HL-60 (cell line): ENCODE measurements around the gene DNAJB7.
"Not testable (repeated sequence)": the region's sequence is repeated elsewhere in the genome, so short reads cannot be mapped to it uniquely, and the experiment has no call there.

ENCODE experiments used
- DNase-seq, 2 experiments: peaks; one replicate each; pipeline ENCODE4 v3.0.0-alpha.2; 2010 to 2020; ENCODE audit warnings: low read depth in 1 of 2, low spot score in 1 of 2
- H3K27ac ChIP-seq: fragments of 250-450 bp; sonication (Bioruptor Pico); replicated peaks from 2 replicates; pipeline ENCODE4 v1.5.1; 2020; ENCODE audit warnings: mild to moderate bottlenecking, moderate library complexity
- H3K27me3 ChIP-seq: fragments of 250-450 bp; sonication (Bioruptor Pico); 2 replicates; pipeline ENCODE4 v1.5.1; 2021; ENCODE audit warnings: mild to moderate bottlenecking, moderate library complexity; ENCODE audit not compliant: insufficient read depth, poor library complexity, severe bottlenecking
- H3K4me3 ChIP-seq: replicated peaks from 2 replicates; pipeline ENCODE4 v1.5.1; 2011; ENCODE audit warnings: mild to moderate bottlenecking, control low read depth, low read length; ENCODE audit not compliant: insufficient read depth
- GABPA ChIP-seq: IDR thresholded peaks from 2 replicates; pipeline ENCODE4 v1.6.1; 2012; ENCODE audit warnings: low read depth
- POLR2AphosphoS5 ChIP-seq: IDR thresholded peaks from 2 replicates; pipeline ENCODE4 v1.6.1; 2012; ENCODE audit warnings: low read depth
- SPI1 ChIP-seq: IDR thresholded peaks from 2 replicates; pipeline ENCODE4 v1.6.1; 2012; ENCODE audit warnings: low read depth, mild to moderate bottlenecking, borderline replicate concordance
- TF ChIP-seq, protein P1 (sequence below): IDR thresholded peaks from 2 replicates; pipeline ENCODE4 v1.6.1; 2012; ENCODE audit warnings: low read depth; ENCODE audit not compliant: insufficient replicate concordance
- TF ChIP-seq, protein P2 (sequence below): IDR thresholded peaks from one replicate; pipeline ENCODE4 v1.5.1; 2011; ENCODE audit warnings: low read length, control low read depth, inconsistent platforms; ENCODE audit not compliant: insufficient read depth

DNAJB7 gene

DNA sequence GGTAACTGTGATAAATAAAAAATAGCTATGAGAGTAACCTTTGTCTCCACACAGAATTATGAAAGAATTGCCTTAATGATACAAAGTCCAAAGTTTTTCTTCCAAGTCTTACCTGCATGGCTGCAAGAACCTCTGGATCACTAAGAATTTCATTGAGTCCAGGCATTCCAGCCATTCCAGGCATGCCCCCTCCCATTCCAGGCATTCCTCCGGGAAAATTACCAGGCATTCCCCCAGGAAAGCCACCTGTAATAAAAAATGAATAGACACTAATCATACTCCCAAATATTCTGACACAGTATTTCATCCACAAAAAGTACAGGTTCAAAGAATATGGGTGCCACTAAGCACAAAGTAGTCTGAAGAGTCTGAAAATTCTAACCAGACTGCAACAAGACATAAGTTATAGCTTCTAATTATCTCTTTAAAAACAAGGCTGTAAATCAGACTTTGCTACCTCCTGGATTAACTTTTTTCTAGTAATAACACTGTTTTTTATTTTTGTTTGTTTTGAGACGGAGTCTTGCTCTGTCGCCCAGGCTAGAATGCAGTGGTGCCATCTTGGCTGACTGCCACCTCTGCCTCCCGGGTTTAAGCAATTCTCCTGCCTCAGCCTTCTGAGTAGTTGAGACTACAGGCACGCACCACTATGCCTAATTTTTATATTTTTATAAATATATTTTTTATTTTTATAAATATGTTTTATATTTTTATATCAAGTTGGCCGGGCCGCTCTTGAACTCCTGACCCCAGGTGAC is 34.8 kb downstream of the DNAJB7 start:
- H3K27ac ChIP-seq, result no peak overlapping the region
- TF ChIP-seq SPI1, result no peak
- TF ChIP-seq POLR2AphosphoS5, result no peak
- TF ChIP-seq, protein P1, sequence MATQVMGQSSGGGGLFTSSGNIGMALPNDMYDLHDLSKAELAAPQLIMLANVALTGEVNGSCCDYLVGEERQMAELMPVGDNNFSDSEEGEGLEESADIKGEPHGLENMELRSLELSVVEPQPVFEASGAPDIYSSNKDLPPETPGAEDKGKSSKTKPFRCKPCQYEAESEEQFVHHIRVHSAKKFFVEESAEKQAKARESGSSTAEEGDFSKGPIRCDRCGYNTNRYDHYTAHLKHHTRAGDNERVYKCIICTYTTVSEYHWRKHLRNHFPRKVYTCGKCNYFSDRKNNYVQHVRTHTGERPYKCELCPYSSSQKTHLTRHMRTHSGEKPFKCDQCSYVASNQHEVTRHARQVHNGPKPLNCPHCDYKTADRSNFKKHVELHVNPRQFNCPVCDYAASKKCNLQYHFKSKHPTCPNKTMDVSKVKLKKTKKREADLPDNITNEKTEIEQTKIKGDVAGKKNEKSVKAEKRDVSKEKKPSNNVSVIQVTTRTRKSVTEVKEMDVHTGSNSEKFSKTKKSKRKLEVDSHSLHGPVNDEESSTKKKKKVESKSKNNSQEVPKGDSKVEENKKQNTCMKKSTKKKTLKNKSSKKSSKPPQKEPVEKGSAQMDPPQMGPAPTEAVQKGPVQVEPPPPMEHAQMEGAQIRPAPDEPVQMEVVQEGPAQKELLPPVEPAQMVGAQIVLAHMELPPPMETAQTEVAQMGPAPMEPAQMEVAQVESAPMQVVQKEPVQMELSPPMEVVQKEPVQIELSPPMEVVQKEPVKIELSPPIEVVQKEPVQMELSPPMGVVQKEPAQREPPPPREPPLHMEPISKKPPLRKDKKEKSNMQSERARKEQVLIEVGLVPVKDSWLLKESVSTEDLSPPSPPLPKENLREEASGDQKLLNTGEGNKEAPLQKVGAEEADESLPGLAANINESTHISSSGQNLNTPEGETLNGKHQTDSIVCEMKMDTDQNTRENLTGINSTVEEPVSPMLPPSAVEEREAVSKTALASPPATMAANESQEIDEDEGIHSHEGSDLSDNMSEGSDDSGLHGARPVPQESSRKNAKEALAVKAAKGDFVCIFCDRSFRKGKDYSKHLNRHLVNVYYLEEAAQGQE, result no peak
- TF ChIP-seq GABPA, result no peak
- TF ChIP-seq, protein P2, sequence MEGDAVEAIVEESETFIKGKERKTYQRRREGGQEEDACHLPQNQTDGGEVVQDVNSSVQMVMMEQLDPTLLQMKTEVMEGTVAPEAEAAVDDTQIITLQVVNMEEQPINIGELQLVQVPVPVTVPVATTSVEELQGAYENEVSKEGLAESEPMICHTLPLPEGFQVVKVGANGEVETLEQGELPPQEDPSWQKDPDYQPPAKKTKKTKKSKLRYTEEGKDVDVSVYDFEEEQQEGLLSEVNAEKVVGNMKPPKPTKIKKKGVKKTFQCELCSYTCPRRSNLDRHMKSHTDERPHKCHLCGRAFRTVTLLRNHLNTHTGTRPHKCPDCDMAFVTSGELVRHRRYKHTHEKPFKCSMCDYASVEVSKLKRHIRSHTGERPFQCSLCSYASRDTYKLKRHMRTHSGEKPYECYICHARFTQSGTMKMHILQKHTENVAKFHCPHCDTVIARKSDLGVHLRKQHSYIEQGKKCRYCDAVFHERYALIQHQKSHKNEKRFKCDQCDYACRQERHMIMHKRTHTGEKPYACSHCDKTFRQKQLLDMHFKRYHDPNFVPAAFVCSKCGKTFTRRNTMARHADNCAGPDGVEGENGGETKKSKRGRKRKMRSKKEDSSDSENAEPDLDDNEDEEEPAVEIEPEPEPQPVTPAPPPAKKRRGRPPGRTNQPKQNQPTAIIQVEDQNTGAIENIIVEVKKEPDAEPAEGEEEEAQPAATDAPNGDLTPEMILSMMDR, result no peak
- no peak overlapping the region for H3K4me3 ChIP-seq
- no peak for DNase-seq
- H3K27me3 ChIP-seq, result no peaks in the 10 kb centered on the region

DNA sequence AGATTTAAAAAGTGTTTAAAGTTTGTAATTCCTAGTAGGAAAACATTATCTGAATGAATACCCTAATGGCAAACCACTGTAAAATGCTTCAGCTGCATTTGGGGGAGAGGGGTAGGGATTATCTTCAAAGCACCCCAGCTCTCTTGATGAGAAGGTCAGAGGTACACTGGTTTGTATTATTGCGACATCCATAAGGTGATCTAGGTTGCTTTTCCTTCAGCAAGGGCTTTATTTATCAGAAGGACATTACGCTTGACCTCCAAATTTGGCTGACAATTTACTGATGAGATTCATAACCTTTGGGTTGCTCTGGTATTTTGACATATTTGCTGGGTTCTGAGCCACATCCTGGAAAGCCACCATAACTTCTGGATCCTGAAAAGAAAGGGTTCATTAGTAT is 35.6 kb downstream of the DNAJB7 start:
- H3K27ac ChIP-seq, DNase-seq, H3K27me3 ChIP-seq, H3K4me3 ChIP-seq: not testable (repeated sequence)

DNA sequence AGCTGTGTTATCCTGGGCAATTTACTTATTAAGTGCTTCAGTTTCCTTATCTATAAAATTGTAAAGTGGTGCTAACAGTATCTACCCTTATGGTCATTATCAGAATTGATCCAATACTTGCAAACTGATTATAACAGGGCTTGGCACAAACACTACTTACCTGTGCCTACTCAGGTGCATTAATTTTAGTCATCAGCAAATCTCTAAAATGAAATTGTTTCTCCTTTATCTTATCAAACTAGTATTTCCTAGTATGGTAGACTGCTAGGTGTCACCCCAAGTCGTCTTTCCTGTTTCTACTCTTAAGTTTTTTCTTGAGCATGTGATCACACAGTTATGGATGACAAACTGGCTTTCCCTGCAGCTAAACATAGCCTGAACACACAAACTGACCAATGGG is 38.5 kb downstream of the DNAJB7 start:
- no peak for TF ChIP-seq POLR2AphosphoS5
- TF ChIP-seq, protein P1, result no peak
- TF ChIP-seq GABPA, result no peak
- Histone ChIP-seq H3K4me3 (no peak overlapping the region), H3K27me3 (no peaks in the 10 kb centered on the region), H3K27ac (no peak overlapping the region)
- no peak for DNase-seq

DNA sequence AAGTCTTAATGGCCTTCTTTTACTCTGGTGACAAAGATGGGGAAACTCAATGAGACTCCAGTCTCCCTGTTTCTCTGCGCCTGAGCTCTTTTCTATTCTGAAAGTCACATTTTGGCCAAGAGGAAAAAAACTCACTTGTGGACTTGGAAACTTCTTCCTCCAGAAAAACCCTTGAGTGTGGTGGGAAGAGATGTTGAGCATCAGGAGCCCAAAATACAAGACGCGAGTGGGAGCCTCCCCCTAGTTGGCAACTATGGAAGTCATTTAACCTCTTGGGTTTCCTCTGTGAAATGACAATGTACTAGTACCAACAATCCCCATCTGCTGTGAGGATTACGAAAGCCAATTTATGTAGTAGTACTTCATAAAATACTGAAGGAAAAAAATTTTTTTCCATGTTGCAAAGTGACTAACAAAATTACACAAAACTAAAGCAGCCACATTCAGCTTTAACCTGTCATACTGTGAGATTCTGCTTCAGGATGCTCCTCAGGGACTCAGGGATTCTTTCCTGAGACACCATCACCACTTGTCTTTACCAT is 42.2 kb downstream of the DNAJB7 start:
- peak overlapping the region; percentile 99 for H3K4me3 ChIP-seq
- TF ChIP-seq, protein P2, result no peak
- TF ChIP-seq, protein P1, result no peak
- TF ChIP-seq POLR2AphosphoS5, result no peak
- DNase-seq, result peak; percentile 10 to 30
- H3K27ac ChIP-seq, result peak overlapping the region; percentile 36
- no peaks in the 10 kb centered on the region for H3K27me3 ChIP-seq
